HG03095 (cell line): Measurements from ENCODE around the gene DMPK.
A peak's percentile ranks its signal among the peaks of the same experiment; 100 is the strongest.

ENCODE experiments used
- ATAC-seq: cut with Tn5 transposase; IDR thresholded peaks from one replicate; pipeline ENCODE4 v1.9.1; 2021; ENCODE audit warnings: moderate library complexity; ENCODE audit not compliant: unreplicated experiment

Gene DMPK, protein sequence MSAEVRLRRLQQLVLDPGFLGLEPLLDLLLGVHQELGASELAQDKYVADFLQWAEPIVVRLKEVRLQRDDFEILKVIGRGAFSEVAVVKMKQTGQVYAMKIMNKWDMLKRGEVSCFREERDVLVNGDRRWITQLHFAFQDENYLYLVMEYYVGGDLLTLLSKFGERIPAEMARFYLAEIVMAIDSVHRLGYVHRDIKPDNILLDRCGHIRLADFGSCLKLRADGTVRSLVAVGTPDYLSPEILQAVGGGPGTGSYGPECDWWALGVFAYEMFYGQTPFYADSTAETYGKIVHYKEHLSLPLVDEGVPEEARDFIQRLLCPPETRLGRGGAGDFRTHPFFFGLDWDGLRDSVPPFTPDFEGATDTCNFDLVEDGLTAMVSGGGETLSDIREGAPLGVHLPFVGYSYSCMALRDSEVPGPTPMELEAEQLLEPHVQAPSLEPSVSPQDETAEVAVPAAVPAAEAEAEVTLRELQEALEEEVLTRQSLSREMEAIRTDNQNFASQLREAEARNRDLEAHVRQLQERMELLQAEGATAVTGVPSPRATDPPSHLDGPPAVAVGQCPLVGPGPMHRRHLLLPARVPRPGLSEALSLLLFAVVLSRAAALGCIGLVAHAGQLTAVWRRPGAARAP

GRCh38 chr19:45782162-45782691 lies at the start of gene DMPK:
TSS of gene DMPK (minus strand) at chr19:45782490. CDS start at chr19:45782352, 138 bp downstream.
- no peak for ATAC-seq

- no peak for ATAC-seq
These were observed 46.7 kb upstream of the DMPK start for GRCh38 chr19:45828945-45829344.

DNA sequence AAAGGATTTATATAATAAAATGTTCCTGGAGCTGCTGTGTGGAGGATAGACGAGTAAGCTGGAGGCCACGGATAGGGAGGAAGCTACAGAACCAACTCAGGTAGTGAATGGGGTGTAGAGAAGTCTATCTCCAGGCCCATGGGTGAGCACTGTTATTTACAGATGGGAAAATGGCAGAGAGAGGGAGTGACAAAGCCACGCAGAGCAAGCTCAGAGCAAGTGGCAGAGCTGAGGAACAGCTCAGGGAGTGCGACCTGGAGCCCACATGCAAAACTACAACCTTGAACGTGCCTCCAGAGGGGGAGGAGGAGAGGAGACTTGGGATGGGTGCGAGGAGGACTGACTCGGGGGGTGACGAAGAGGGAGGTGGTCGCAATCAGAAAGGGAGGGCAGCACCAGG lies 46.2 kb upstream of the DMPK start:
- no peak for ATAC-seq

DNA sequence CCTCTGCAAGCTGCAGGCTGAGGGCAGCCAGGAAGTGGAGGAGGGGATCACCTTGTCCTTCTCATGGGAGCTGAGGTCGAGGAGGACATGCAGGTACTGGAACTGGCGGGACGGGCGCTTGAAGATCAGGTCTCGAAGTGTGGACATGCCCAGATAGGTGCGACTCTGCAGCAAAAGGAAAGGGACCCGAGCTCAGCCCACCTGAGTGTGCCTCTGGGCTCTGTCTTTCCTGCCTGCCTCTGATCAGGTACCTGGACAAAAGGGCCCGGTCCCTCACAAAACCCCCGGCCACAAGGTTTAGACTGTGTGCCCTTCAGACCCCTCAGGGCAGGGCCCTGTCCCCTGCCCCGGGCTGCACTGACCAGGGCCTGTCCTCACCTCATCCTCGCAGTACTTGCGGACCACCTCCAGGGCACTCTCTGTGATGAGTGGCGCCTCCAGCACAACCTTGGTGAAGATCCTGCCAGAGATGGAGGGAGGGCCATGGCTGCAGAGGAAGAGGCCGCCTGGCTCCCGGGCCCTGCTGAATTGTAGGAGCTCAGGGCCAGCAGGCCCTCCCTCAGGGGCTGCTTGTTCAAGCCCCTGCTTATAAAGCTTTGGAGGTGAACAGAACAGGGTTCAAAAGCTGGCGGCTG lies 45.3 kb upstream of the DMPK start:
- ATAC-seq: no peak

DNA sequence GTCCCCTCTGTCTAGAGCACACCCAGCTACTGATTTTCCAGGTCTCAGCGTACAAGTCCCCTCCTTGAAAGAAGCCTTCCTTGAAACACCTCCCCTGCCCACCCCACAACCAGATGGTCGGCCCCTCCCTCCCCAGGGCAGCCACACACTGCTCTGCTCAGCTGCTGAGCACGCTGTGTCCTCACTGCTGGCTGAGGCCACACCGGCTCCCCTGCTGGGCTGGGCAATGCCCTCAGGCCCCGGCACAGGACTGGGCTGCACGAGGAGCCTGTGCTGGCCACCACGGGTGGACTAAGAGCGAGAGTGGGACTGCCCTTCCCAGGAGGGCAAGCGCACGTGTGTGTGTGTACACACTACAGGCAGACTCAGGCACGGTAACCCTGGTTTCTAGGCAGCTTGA lies 44.6 kb upstream of the DMPK start:
- no peak for ATAC-seq

DNA sequence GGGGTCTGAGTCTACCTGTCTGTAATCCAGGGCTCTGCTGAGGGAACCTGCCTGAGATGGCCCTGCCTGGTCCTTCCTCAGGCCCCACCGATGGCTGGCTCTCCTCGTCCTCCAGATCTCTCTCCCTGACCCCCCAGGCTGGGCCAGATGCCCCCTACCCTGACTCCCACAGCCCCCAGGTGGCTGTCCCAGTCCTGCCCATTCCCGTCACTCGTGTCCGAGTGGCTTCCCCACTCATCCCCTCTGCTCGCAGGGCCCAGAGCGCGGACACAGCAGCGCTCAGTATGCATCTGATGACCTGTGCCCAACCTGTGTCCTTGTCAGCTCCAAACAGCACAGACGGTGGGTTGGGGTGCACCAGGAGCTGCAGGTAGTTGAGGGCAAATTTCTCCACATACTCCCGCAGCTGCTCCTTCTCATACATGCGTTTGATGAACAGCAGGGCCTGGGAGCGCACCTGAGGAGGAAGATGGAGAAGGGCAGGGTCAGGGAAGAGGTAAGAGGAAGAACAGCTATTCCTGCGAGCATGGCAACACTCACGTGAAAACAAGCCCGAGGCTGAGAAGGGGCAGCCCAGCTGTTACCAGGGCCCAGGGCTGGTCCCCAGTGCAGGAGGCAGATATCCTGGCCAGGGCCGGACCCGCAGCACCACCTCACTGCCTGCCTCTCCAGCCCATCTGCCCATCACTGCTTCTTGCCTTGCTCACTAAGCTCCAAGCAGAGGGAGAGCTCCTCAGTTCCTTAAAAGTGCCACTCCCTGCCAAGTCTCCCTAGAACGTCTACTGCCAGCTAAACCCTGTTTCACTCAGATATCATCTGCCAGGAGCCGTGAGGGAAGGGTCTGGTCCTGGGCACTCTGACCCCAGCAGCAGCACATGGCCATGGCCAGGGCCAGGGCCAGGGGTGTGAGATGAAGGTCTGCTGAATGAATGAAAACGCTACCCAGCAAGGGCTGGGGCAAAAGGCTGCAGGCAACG lies 43.9 kb upstream of the DMPK start:
- no peak for ATAC-seq

DNA sequence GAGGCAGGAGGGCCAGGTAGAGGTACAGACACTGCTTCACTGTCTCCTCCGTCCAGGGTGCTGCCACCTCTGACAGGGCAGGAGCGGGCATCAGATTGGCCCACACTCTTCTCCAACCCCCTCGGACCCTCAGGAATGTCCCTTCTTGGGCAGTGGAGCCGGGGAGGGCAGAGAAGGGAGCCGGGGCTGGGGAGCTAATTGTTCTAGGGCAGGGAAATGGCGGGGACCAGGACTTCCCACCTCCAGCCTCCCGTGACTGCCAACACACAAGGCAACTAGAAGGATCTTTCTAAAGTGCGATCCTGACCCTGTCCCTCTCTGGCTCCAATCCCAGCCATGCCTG lies 42.9 kb upstream of the DMPK start:
- ATAC-seq: no peak

GRCh38 chr19:45824531-45825262 lies 42.4 kb upstream of the DMPK start:
- ATAC-seq: no peak

- no peak for ATAC-seq
These were observed 41.8 kb upstream of the DMPK start for GRCh38 chr19:45824041-45824471.

DNA sequence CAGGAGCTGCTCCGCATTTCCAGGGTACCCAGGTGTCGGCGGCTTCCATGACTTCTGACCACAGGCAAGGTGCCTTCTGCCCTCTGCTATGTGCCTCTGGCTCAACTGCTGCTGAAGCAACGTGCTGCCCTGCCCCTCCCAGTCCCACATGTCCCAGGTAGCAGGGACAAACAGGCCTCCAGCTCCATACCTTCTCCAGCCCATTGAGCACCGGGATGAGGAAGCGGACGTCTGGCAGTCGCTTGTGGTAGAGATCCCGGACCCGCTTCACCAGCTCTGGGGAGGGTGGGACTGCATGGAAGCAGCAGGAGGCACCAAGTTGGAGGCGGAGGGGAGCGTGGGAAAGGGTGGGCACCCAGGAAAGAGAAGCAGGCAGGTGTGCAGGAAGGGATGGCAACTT lies 40.9 kb upstream of the DMPK start:
- no peak for ATAC-seq

GRCh38 chr19:45822716-45823115 lies 40.4 kb upstream of the DMPK start:
- no peak for ATAC-seq

- no peak for ATAC-seq
These were observed 39.3 kb upstream of the DMPK start for GRCh38 chr19:45821570-45821969.

GRCh38 chr19:45821103-45821521 lies 38.8 kb upstream of the DMPK start:
- no peak for ATAC-seq

- ATAC-seq: no peak
These were observed 38.3 kb upstream of the DMPK start for GRCh38 chr19:45820413-45821102.

GRCh38 chr19:45819769-45820168 lies 37.5 kb upstream of the DMPK start:
- no peak for ATAC-seq

DNA sequence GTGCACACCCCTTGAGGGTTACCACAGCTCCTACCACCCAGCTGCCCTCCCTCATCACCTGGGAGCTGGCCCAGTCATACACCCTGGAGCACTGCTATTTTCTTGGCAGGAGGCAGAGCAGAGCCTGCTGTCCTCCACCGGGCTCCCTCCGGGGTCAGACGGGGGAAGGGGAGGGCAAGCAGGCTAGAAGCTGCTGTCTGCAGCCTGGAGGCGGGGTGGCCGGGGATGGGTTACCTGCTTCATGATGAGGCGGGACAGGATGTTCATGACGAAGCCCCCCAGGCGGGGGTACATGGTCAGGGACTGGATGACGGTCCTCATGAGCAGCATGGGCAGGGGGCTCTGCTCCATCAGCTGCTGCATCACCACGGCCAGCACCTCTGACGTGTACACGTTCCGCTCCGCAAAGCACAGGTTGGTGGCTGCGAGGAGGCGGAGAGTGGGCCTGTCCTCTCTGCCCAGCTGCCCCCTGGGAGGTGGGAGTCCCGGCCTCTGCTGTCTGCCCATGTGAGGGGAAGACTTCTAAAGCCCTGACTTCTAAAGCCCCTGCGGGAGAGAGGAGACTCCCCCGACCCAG lies 35.5 kb upstream of the DMPK start:
- ATAC-seq: no peak

- peak; percentile 78 for ATAC-seq
These were observed 34.9 kb upstream of the DMPK start for GRCh38 chr19:45817010-45817724.

GRCh38 chr19:45816236-45817009 lies 34.1 kb upstream of the DMPK start:
- no peak for ATAC-seq
